ENCODE data around the gene RIN3. TPM values are rescaled to one million over a fixed set of nuclear protein-coding genes. Genes with fewer than 3 reads are reported as not detected.

Gene RIN3
- total and polyA plus RNA-seq, 2 donors (not counting 3 experiments of a cell fraction or from before 2014, with no cell fraction given), result 5.1 to 20.8 TPM

- H2AFZ ChIP-seq (ENCODE audit: low read depth, low read length), result no peak overlapping the region
- TF ChIP-seq CTCF (IDR thresholded peaks at IDR 0.05; ENCODE audit: extremely low read depth in 1 of 2, insufficient read depth in 1 of 2, low read depth in 1 of 2, low read length in 2 of 2) (no peak), JUN (IDR thresholded peaks at IDR 0.05; ENCODE audit: borderline replicate concordance, insufficient read depth, insufficient read length, low read depth) (no peak), GATA2 (IDR thresholded peaks at IDR 0.05; ENCODE audit: insufficient read depth, insufficient read length, low read depth, low read length) (no peak), MAX (IDR thresholded peaks at IDR 0.05; ENCODE audit: insufficient read depth, insufficient read length) (no peak), FOS (IDR thresholded peaks at IDR 0.05; ENCODE audit: borderline replicate concordance, insufficient read depth, low read length) (no peak), MYC (IDR thresholded peaks at IDR 0.05; ENCODE audit: low read depth, low read length) (no peak), EZH2 (IDR thresholded peaks at IDR 0.05; ENCODE audit: borderline replicate concordance, low read depth, low read length, severe bottlenecking) (no peak), POLR2A (IDR thresholded peaks at IDR 0.05; ENCODE audit: low read depth, low read length) (no peak), POLR2AphosphoS5 (IDR thresholded peaks at IDR 0.05; ENCODE audit: insufficient read depth, low read depth, low read length) (no peak)
- FAIRE-seq (no peak), DNase-seq (ENCODE audit: low read depth, low spot score) (no peak)
- BruUV-seq (replicated peaks), result no TSS peak
- H3K9me3 ChIP-seq (replicated peaks; ENCODE audit: control insufficient read depth, insufficient read depth, low read length), result no peaks in the 10 kb centered on the region
- intact Hi-C loops (cut with micrococcal nuclease), result no loop called here
- ChIA-PET POLR2A (no interaction called here), CTCF (no interaction called here)
- H3K9me1 ChIP-seq (replicated peaks; ENCODE audit: control insufficient read depth, extremely low read depth, insufficient read depth, low read length), result no peaks in the 10 kb centered on the region
- H3K36me3 ChIP-seq (ENCODE audit: control insufficient read depth in 2 of 2, extremely low read depth in 1 of 2, insufficient read depth in 2 of 2, low read length in 2 of 2), result no peaks in the 10 kb centered on the region
- no peak overlapping the region for H3K9ac ChIP-seq (replicated peaks; ENCODE audit: extremely low read depth, insufficient read depth, low read length)
- H3K27ac ChIP-seq (ENCODE audit: insufficient read depth, low read depth, low read length), result no peak overlapping the region
- no peak overlapping the region for H3K4me3 ChIP-seq (replicated peaks in 1 of 3; ENCODE audit: insufficient read depth in 1 of 3, low read depth in 1 of 3, low read length in 3 of 3)
- dilution Hi-C loops (cut with MboI; ENCODE audit: extremely low pct_ligation_motif_present, low sequenced_read_pairs), result no loop called here
- H3K4me2 ChIP-seq (ENCODE audit: insufficient read depth, low read length), result no peak overlapping the region
- no peaks in the 10 kb centered on the region for H3K4me1 ChIP-seq (ENCODE audit: control insufficient read depth, extremely low read depth, insufficient read depth, low read length)
- no peaks in the 10 kb centered on the region for H3K27me3 ChIP-seq (ENCODE audit: control insufficient read depth in 2 of 2, insufficient read depth in 2 of 2, low read length in 2 of 2)
- H3K79me2 ChIP-seq (ENCODE audit: control insufficient read depth, insufficient read depth, low read length), result no peaks in the 10 kb centered on the region
- no peaks in the 10 kb centered on the region for H4K20me1 ChIP-seq (replicated peaks; ENCODE audit: control insufficient read depth, extremely low read depth, insufficient read depth, low read length)
Measured at GRCh38 chr14:92658160-92658559, 144.6 kb downstream of the RIN3 start.
